HG03135 (cell line): ENCODE measurements around the gene CPA4.

ENCODE experiments used
- ATAC-seq: cut with Tn5 transposase; IDR thresholded peaks from one replicate; pipeline ENCODE4 v1.9.1; 2021; ENCODE audit warnings: mild to moderate bottlenecking, moderate library complexity; ENCODE audit not compliant: unreplicated experiment

CPA4 gene

DNA sequence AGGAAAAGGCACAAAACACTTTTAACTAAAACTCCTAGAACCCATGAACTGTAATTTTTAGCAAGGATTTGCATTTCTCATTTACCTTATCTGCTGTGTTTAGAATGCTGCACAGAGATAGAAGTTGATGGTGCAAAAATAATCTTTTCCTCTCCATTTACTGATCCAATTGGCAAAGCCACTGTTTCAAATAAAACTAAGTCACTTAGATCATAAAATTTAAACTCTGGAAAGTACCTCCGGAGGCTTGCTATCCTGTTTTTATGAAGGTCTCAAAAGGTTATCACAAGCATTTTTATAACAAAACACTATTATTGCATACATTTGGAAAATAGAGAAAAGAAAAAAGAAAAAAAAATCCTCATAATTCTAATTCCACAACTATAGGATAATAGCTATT, 18.7 kb upstream of the CPA4 start:
- no peak for ATAC-seq

DNA sequence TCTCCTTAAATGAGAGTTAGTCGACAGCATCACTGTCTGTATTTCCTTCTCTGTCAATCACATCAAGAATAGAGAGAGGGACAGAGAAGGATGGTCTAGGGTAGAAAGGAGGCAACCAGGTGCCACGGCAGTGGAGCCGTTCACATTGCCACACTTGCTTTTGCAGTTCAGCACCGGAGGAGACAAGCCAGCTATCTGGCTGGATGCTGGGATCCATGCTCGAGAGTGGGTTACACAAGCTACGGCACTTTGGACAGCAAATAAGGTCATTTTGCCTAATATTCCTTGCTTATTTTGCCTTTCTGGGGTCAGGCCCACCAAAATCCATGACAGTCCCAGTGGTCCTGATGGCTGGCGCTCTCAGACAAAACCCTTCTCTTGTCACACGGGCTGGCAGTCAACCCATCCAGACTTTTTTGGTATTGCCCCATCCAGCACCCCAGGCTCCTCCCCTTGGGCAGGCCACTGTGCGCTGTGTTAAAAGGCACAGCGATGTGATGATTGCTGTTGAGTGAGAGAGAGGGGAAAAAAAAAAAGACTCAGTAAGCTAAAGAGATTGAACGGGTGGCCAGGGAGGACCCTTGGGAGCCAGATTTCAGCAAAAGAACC, 17.9 kb upstream of the CPA4 start:
- ATAC-seq, result no peak

DNA sequence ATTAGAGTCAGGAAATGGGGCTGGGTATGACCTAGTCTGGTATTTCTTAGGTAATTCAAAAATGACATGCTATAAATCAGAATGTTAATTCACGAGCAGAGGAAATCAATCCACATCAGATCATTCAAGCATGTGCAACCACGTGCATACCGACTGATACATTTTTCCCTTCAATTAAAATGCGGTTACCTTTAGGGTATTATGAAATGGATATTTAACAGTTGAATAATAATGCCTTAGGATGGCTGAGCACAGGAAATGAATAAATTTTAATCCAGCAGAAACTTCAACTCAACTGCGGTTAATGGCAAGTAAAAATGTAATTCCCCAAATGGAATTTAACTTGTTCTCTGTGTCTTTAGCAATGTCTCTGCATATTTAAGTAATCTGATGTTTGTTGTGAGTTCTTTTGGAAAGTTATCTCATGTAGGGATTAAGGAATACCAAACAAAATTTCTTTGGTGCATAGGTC, 17.1 kb upstream of the CPA4 start:
- no peak for ATAC-seq

DNA sequence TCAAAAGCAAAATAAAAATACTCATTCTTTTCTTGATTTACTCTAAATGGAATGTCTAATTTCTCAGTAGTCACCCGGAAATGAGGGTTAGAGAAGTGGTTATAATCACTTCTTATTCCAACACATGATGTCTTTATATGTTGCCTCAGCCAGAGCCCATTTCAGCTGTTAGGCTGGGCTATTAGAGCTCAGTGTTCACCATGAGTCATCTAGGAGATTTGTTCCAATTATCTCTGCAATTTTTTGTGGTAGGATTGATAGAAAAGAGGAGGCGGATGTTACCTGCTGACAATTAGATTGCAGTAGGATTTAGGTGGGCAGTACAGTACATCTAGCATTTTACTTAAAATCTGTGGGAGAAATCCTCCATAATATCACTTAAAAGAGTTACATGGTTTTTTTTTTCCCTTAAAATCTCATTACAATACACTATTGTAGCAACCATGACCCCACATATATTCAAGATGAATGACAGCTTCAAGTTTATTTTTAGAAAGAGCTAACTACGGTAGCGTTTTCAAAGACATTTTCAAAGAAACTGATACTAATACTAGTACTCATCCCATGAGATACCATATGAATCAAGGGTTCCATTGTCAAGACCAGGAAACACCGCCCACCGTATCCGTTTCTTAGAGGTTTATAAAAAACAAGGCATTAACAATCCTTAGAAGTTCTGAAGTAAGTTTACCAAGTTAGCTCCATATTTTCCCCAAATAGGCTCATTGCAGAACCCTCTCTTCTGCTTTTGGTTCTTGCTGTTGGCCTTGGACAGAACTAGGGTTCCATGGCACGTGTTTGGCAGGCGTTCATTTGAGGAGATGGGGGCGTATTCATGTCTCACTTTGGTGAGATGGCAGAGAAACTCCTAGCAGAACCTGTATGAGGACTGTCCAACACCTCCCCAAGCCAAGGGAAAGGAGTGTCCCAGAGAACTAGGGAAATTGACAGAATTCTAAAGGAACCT, 15.9 kb upstream of the CPA4 start:
- no peak for ATAC-seq

DNA sequence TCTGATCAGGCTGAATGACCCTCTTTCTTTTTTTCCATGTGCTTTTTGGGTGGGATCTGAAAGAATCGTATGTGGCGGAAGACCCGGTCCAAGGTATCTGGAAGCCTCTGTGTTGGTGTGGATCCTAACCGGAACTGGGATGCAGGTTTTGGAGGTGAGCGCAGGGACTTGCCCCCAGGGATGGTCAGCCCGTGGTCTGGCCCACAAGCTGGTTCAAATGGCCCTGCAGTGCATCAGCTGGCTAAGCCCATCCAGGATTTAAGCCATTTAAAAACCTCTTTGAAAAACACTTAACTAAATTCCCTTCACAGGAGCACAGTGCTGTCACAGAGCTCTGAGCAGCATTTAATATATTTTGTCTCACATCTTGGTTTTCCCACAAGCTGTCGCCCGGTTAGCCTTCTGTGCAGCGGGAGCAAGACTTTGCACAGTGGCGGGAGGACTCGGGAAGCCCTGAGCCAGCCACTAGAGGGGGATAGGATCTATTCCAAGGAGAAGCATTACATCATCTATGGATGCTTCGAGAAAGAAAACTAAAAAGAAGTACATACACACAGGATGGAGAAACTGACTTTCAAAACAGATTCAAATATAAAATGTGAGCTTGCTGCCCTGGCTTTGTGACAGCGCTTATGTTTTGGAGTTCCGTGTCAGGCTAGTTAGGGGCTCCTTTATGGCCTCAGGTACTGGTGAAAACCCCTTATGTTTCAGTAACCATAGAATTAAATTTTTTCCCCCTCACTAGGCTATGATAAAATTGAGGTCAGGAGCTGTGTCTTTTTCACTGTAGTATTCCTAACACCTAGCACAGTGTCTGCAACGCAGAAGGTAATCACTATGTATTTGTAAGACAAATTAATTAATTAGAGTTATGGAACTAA, 15.0 kb upstream of the CPA4 start:
- no peak for ATAC-seq

DNA sequence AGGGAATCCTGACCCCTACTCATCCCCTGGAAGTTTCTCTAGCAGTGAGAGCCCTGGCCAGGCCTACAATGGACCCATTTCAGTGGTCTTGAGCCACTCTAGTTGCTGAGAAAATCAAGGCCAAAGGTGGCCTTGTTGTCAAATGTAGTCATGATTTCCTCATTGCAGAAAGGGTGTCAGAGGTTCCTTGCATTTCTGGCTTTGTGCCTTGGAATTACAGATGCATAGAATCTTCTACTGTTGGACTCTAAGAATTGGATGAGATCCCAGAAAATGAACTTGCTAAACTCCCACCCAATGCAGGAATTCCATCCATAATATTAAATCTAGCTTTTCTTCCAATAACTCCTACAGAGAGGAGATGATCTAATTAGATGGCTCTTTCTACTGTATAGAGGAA, 14.1 kb upstream of the CPA4 start:
- no peak for ATAC-seq

DNA sequence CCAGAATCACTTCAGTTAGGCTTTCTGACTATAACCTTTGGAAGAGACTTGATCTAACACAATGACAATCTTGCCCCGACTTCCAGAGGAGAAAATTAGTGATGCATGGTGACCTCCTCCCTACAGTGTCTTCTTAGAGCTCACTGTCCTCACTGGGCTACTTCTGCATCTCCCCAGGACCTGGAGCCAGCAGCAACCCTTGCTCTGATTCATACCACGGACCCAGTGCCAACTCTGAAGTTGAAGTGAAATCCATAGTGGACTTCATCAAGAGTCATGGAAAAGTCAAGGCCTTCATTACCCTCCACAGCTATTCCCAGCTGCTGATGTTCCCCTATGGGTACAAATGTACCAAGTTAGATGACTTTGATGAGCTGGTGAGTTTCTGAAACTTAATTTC, 13.7 kb upstream of the CPA4 start:
- ATAC-seq, result no peak

DNA sequence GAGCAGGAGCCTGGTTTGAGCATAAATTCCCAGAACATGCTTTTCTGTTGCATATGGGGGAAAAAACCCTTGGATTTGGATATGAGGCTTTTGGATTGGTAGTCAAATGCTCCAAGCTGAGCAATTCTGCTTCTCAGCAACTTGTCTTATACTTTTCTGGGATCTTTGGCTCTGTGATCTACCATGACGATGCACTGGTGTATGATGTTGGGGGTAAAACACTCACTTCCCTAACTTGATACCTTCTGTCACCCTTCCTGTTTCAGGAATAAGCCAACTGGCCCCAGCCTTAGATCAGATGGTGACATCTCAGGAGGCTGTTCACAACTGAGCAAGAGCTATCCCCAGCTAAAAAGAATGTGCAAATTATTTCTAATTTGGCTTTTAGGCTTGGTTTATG, 13.1 kb upstream of the CPA4 start:
- no peak for ATAC-seq

DNA sequence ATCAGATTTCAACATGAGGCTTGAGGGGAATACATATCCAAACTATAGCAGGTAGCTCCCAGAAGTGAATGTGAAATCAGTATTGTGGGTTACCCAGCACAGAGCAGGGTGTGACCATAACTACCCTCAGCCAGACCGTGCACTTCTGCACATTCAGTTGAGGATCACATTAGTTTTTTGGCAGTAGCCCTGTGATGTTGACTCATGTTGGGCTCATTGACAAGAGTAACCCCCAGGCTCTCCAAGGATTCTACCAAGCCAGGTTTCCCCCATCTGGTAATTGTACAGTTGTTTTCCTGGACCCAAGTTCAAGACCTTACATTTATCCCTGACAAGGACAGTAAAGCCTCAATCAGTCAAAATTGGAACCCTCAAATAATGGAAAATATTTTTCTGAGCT, 11.7 kb upstream of the CPA4 start:
- no peak for ATAC-seq

DNA sequence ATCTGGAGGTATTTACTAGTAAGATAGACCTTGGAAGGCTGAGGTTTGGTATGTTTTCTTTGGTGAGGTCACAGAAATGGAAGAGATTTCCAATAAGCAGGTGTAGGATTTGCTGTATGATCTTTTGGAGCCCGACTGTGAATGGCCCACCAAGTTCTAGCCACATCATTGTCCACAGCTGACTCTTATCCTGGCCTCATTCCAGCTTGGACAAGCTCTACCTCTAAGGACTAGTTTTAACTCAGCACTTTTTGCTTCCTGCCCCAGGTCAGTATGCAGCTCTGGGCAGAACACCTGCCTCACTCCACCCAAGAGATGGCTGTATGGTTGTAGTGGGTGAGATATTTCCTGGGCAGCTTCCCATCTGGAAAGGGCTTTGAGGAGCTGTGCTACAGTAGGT, 6.1 kb upstream of the CPA4 start:
- no peak for ATAC-seq

DNA sequence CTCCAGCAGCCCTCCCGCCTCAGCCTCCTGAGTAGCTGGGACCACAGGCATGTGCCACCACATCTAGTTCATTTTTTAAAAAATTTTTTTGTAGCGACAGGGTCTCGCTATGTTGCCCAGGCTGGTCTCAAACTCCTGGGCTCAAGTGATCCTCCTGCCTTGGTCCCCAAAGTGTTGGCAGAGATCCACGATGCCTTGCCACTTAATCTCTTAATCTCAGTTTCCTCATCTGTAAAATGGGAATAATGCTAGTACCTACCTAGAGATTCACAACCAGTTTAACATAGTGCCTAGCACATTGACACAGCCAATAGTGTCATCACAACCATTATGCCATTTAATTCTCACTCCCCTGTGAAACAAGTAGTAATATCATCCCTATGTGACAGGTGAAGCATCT, 4.8 kb upstream of the CPA4 start:
- no peak for ATAC-seq

DNA sequence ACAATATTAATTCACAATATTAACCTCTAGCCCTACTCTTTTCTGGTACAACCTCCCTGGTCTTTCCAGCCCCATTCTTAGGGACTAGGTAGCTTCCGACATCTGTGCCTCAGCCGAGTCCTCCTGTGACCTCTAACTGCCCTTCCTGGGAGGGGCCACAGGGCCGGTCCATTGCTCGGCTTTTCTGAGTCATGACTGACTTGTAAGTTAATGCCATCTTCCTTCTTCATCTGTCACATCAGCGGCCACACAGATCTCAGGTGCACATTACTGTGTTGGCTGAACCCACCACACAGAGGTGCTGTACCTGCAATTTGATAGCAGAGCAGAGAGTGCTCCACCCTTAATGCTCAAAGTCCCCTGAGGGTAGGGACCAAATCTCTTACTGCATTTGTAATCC, 4.1 kb upstream of the CPA4 start:
- ATAC-seq, result no peak

DNA sequence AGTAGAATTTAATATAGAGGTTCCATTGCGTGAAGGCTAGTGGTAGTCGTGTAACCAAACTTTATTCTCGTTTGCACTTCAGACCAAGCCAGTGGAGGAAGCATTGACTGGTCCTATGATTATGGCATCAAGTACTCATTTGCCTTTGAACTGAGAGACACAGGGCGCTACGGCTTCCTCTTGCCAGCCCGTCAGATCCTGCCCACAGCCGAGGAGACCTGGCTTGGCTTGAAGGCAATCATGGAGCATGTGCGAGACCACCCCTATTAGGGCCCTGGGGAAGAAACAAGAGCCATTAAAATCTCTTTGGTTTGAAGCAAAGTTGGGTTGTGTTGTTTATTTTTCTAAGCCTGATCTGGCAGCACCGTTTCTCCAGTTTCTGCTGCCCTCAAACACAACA, 3.5 kb upstream of the CPA4 start:
- ATAC-seq, result no peak

DNA sequence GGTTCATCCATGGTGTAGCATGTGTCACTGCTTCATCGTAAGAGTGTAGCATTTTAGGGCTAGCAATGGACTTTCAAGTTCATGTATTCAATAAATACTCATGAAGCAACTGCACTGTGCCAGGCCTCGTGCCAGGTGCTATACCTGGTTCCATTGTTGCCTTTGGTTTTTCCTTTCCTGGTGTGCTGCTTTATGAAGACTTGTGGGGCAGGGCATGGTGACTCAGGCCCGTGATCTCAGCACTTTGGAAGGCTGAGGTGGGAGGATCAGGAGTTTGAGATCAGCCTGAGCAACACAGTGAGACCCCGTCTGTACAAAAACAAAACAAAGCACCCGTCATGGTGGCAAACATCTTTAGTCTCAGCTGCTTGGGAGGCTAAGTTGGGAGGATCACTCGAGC, 2.2 kb upstream of the CPA4 start:
- ATAC-seq, result no peak

DNA sequence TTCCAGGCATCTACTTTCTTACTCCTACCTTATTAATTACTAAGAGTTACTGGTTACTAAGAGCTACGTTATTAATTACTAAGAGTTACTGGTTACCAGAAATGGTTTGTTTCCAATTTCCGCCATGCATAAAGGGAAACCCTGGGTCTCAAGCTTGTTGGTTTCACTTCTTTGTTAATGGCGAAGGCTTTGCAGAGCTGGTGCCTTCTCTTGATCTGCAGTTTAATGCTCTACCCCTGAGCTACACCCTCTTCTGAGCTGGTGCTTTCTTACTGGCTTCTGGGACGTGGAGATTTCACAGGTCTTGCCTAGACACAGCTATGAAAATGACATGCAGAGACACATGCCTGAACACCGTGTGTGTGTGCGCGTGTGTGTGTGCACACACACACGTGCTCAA, 560 bp downstream of the CPA4 start:
- no peak for ATAC-seq

DNA sequence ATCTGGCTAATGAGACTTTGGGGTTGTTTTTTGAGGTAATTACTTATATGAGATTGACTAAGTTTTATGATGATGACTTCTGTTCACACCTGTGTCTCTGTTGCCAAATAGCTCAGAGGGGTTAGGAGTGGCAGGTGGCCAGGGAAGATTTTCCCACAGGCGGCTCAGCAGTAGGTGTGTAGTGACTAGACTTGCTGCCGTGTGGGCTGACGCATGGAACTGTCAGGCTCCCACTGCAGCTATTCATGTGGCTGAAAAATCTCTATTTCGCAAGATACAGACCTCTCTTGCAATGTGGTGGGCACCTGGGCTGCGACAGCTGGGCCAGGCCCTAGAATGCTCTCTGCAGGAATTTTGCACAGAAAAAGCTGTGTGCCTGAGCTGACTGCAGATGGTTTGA, 1.4 kb downstream of the CPA4 start:
- no peak for ATAC-seq

DNA sequence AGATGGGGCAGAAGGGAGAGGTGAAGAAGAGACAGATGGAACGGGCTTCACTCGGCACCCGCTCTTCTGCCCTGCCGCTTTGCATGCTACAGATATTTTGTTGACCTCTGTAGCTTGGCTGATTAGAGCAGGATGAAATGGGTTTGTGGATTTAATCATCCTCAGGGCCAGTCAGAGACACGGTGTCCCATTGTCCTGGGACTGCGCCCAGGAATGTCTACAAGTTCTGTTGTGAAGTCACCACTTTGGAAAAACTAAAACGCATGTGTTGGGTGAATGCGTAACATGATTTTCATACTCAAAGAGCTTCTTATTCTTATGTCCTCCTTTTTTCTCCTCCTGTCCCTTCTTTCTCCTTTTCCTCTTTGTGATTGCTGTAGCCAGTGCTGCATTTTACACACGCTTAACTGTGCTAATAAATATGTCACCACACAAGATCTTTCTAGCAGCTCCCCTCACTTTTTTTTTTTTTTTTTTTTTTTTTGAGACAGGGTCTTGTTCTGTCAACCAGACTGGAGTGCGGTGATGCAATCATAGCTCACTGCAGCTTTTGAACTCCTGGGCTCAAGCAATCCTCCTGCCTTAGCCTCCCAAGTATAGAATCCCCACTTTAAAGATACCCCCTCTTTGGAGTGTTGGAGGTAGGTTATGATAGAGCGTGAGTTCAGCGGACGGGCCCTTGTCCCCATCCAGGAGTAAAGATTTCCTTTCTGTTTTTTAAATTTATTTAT, 3.4 kb downstream of the CPA4 start:
- no peak for ATAC-seq

DNA sequence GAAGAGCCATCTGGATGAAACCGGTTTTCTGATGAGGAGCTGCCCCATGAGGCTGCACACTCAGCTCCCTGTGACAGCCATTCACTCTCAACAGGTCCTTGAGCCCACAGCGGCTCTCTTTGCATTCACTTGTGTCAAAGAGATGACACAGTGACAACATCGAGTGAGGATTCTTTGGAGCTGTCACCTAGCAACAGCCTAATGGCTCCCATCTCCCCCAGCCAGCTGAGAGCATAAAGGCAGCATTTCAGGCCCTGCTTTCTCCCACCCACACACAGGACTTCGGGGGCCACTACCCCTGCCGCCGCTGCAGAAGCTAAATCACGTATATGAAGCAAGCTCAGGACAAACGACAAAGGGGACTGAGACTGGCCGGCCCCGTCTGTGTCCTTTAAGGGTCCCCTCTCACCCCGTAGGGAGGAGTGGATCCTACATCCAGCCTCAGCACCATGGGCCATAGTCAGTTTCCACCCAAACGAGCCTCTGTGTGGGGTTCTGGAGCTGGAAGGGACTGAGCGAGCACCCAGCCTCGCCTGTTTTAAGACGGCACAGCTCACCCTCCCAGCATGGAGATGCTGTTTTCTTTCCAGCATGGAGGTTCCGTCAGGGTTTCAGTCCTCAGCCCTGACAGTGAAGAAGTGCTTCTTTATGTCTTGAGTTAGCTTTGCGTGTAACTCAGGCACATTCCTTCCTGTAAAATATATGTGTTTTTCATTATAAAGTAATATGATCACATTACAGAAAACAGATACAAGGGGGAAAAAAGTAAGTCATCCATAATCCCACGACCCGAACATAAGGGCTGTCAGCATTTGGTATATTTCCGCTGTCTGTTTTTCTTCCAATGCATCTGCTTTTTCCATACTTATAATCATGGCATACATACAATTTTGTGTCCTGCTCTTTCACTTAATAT, 4.9 kb downstream of the CPA4 start:
- no peak for ATAC-seq

DNA sequence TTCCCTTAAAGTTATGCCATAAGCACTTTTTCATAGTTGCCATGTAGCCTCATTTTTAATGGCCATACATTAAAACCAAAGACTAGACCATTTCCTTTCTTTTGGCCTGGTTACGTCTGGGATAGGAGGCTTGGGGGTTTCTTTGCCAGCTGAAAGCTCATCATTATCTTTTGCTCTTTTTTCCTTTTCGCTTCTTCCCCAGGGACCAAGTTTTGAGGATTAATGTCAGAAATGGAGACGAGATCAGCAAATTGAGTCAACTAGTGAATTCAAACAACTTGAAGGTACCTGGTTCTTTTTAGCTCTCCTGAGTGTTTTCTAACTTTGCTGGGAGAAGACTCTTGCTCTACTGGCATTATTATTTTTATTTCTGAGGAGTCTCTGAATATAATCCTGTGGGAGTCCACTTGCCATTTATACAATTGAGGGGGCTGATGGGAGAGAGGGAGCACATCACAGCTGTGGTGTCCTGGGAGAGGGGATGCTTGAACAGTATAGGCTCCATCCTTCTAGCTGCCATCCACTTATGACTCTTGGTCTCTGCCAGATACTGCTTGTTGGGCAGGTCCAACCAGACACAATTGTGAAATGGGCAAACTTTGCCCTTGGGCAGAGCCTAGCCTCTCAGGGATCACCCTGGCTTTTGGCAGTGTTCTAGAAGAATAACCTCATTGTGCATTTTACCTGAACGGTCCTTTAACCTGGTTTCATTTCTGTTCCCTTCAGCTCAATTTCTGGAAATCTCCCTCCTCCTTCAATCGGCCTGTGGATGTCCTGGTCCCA, 5.8 kb downstream of the CPA4 start:
- no peak for ATAC-seq
